GM19372 (cell line): ENCODE results near the gene CCDC33.

Experiments used
- ATAC-seq: cut with Tn5 transposase; IDR thresholded peaks from one replicate; pipeline ENCODE4 v1.9.1; 2021; ENCODE audit warnings: mild to moderate bottlenecking, low read depth, moderate library complexity; ENCODE audit not compliant: unreplicated experiment

CCDC33 gene

DNA sequence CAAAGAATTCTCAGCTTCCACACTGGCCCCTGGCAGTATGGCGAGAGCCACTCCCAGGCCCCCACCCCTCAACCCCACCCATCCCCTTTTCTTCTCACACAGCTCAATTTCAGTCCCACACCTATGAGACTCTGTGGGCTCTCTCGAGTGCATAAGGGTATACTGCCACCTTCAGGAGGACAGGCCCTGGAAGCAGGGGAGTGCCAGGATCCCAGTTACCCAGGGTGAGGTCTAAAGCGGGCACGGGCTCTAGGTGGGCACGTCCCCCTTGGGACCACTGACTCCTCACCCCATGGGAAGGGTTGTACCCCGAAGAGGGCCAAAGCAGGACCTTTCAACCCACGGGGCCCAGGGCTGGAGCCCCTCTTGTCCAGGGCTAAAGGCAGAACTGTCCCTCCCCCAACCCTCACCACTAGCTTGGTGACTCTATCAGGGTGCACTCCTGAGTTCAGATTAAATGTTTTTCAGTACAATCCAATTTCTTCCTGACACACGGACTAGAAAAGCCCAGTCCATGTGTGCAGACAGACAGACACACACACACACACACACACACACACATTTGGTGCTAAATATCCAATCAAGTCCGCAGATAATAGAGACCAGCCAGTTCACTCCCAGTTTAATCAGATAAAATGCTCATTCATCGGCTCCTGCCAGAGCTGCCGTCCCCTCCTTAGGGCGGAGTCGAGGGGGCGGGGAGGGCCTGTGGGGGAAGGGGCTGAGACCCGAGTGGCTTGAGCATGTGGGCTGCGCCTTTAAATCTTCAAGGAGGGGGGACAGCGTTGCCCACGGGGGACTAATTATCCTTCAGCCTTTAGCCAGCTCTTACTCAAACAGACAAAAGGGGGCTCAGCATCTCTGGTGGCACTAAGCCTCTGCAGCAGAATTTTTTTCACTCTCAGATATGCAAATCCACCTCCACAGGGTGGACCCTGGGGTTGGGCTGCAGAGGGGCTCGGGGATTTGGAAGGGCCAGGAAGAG lies 72.0 kb downstream of the CCDC33 start:
- ATAC-seq: no peak

DNA sequence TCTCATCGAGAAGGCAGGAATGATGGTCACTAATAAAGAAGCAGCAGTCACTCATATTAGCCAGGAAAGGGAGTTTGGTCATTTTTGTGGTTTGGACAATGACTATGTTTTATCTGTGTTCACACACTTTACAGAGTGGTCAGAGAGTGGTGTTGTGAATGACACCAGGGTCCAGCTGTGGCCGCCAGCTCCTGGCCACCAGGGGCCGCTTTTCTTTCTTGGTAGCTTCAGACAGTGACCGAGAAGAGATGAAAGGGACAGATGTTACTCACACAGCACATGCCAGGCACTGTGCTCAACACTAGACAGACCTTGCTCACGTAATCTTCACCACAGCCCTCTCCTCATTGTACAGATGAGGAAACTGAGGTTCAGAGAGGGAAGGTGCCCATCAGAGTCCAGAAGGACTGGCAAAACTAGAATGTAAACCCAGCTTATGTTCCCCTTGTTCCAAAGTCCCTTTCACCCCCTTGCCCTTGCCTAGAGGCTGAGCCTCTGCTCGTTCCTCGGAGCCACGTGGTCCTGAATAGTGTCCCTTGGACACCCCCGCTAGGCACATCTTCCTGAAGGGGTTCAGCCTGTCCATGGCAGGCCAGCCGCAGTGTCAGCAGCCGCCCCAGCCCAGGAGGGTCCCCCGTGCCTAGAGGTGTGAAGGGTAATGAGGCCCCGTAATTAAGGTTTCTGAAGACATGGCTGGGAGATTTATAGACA lies 75.8 kb downstream of the CCDC33 start:
- no peak for ATAC-seq

DNA sequence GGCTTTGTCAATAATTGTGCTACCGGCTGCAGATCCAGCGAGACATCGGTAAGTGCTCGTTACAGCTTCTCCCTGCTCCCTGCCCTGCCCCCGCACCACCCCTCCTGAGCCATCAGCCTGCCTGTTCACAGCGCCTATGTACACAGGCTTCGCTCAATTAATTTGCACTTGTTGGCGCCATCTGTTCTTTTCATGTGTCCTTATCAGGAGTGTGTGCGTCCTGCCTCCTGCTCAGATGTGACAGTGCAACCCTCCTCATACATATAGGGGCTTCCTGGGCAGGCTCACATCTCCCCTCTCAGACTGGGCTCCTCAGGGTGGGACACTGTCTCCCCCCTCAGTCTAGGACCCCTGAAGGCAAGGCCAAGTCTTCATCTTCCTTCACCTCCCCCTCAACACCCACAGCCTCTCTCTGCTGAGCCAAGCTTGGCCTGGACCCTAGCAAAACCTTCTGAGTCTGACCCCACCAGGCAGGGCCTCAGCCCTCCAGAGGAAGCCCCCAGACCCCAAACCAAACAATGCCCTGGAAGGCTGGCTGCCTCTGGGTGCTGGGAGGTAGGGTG lies 76.4 kb downstream of the CCDC33 start:
- no peak for ATAC-seq

DNA sequence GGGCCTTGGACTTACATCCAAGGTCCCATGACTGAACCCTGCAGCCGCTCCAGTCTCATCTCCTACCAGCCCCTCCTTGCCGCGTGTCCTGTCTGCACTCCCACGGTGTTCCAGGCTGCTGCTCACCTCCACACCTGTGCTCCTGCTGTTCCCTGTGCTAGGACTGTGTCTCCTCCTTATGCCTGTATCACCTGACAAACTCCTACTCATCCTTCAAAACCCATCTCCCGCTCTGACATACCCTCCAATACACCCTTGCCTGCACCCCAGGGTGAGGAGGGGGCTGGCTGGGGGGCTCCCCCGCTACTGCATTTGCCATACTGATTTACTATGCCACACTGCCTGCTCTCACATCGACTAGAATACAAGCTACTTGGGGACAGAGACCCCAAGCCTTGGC lies 77.8 kb downstream of the CCDC33 start:
- ATAC-seq: no peak

DNA sequence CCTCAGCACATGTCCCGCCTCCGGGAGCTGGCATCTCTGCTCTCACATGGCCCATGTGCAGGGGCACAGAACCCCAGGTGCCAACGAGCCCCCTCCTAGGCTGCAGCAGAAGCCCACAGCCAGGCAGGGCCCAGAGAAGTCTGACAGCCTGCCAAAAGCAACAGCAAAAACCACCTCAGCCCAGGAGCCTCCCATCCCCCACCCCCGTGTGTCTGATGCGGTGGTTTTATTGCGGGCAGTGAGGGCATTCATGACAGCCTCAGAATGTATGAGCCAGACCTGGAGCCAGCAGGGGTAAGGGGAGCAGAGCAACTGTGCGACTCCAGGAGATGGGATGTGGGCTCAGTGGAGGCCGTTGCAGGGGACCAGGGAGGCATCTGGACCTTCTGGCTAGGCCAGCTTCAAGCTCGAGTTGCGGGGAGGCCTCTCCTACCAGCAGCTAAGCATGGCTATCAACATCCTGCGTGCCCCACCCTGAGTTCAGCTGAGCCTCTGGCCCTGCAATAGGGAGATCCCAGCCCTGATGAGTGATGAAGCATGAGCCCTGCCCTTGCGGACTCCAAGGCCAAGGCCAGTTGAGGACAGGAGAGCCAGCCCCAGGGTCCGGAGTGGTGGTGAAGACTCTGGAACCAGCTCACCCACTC lies 78.8 kb downstream of the CCDC33 start:
- no peak for ATAC-seq

DNA sequence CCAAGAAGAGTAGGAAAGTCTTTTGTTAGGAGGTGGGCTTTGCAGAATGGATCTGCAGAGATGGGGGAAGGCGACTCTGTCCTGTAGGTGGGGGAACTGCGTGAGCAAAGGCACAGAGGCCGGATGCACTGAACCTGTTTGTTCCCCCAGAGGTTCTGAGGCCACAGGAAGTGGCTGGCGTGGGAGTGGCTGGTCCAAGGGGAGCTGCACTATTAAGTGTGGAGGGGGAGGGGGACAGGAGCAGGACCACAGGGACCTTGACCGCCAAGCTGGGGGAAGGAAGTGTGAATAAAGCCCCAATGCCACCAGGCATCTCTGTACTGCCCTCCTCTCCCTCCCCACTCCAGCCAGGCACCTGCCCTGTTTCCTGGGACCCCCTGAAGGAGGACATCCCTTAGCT lies 79.5 kb downstream of the CCDC33 start:
- ATAC-seq: peak; percentile 73

DNA sequence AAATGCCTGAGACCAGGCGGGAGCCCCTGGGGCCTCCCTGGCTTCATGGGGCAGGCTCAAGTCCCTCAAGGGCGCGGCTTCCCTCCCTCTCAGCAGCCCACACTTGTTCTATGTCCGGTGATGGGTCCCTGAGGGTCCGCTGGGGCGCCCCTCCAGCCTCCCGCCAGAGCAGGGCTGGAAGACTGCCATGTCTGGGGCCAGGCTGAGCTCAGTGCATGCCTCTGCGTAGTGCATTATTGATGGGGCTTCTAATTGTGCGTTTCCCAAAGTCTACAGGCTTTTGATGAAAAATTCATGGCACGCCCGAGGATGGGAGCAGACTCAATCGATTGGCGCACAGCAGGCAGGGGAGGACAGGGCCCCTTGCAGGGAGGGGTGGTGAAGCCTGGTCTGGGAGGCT lies 80.0 kb downstream of the CCDC33 start:
- no peak for ATAC-seq

DNA sequence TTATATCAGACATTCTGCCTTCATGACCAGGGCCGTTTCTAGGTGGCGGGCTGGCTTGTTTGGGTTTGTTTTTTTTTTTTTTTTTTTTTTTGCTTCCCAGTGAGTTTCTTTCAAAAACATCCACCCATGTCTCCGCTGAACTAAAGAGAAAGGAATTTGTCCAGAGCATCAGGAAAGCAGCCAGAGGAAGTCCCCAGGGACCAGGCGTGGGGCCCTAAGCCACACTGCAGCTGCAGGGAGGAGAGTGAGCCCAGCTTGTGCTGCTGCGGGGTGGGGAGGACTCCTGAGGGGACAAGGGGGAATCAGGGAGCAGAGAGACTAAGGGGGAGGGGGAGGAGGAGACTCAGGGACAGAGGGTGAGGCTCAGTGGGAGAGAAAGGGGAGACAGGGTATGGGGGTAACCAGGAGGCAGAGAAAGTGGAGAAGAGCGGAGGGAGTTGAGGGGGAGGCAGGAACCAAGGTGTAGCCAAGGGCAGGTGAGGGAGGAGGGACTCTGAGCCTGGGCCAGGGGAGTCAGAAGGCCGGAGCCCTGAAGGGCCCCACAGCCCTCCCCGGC lies 81.8 kb downstream of the CCDC33 start:
- no peak for ATAC-seq

DNA sequence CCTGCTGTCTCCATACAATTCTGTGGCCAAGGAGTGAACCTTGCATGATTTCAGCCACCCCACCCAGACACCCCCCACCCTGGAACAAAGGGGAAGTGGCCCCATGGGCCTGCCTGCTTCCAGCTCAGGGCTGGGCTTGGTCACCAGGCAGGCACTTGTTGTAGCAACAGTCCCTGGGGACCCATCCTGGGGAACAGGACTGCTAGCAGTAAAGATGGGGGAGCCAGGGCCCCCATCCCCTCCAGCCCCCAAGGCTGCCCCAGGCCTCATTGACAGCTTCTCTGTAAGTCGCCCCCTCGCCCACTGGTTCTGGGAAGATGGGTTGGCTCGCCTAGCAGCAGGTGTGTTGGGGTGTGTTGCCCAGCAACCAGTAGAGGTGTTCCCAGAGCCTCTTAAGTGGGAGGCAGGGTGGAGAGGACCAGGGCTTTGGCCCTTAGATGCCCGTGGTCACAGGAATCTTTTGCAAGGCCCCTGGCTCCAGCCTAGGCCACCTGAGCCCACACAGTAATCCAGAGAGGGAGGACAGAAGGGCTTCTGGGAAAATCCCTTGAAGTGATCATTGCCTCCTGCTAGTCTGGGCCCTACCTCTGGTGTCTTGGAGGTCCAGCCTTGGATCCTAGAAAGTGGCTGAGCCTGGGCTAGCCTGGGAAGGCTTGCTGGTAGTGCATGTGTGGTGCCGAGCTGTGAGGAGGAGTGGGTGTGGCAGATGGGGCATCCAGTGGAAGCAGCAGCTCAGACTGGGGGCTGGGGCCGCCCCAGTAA lies 82.4 kb downstream of the CCDC33 start:
- ATAC-seq: no peak

DNA sequence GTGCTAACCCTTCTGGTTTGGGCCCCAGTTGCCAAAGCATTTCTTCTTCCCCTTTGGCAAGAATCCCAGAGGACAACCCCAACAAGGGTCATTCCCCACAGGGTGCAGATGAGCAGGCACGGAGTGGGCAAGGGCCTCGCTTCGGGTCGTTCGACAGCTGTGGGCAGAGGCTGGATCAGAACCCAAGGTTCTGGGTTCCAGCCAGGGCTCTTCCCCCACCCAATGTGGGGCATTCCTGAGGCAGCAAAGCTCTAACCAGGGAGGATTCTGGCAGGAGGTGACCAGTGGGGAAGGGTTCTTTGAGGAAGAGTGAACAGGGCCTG lies 83.0 kb downstream of the CCDC33 start:
- ATAC-seq: no peak

DNA sequence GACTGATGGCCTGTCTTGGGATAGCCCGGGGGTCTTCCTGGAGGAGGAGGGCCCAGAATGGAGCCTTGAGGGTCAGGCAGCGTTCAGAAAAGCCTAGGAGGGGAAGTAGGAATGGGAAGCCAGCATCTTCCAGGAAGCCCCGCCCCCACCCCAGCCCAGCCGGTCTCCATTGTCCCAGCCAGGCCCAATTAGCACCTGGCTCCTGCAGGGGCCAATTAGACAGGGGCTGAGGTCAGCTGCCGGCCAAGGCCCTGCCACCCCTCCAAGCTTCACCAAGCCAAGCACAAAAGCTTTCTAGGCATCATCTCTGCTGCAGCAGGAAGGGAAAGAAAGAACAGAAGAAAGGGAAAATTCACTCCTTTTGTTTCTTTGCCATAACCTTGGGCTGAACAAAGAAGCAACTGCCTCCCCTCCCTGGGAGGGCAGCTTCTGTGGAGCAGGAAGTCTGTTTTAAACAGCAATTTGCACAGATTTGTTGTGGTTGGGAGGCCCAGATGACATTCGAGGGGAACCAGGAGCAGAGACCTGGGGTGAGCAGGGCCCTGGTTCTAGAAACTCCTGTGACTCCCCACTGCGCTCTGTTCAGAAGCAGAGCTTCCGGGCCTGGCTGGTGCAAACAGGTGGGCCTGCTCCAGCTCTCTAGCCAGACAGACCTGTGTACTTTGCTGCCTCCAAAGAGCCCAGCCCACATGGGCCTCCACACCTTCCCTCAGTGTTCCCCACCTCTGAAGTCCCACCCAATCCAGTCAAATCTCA lies 83.6 kb downstream of the CCDC33 start:
- no peak for ATAC-seq

DNA sequence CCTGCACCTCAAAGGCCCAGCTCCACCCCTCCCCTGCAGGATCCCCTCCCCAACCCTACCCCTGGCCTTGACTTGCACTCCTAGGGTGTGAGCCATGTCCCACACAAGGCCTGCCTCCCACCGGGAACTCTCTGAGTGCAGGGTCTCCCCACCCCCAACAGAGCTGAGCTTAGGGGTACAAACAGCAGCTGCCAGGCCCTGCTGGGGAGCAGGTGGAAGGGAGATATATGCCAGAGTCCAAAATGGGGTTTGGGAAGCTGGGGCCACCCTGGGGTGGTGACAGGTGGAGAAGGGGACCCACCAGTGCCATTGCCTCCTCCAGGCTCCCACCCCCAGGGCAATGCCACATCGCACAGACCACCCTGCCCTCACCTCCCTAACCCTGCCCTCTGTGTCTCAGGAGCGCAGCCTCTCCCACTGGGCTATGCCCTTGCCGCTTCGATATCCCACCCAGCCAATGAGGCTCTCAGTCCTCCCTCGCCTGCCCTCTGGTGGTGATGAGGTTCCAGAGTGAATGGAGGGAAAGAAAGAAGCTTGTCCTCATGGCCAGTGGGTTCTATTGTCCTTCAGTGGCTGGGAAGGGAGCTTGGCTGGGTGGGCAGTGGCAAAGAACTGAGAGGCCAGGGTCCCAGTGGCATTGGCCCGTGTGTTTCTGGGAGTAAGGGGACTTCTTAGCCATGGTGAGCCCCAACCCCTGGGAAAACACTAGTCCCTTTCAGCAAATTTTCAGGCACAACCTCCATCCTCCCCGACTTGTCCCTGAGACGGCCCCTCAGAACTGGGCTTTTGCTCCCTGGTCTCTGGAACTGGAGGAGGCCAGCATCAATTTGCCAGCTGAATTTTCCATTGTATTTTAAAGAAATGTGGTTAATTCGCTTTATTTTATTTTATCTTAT lies 84.5 kb downstream of the CCDC33 start:
- ATAC-seq: no peak

DNA sequence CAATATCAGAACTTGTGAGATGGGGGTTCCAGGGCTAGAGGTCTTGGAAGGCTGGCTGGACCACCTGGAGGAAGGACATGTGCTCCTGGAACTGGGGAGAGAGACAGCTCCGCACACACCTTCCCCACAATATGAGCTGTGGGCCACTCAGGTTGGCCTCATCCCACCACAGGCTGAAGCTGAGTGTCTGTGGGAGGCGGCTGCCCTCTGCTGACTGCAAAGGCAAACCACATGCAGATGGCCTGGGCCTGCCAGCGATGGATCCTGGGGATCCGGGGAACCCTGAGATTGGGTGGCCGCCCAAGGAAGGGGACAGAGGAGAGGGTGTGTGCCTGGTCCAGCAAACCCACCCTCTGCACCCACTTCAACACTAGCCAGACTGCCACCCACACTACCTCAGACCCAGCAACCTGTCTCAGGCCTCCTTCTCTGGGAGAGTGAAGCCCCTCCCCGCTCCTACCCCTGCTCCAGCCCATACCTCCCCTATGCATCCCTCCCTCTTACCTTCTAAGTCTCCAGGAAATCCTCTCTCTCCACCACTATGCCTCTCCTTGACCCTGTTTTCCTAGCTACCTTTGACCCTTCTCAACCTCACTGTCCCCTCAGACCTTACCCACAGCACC lies 86.5 kb downstream of the CCDC33 start:
- ATAC-seq: no peak

DNA sequence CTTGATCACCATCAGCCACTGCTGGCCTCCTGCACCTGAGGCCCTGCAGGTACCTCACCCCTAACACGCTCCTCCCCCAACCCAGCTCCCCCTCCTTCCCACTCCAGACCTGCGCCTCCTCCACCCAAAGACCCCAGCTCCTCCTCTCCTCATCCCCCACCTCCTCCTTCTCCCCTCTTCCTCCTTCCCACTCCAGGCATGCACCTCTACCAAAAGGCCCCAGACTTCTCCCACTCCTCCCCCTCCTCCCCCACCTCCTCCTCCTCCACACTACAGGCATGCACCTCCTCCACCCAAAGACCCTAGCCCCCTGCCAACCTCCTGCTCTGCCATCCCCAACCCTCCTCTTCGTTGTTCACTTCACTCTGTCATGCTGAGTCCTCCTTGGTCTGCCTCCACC lies 88.6 kb downstream of the CCDC33 start:
- ATAC-seq: no peak

DNA sequence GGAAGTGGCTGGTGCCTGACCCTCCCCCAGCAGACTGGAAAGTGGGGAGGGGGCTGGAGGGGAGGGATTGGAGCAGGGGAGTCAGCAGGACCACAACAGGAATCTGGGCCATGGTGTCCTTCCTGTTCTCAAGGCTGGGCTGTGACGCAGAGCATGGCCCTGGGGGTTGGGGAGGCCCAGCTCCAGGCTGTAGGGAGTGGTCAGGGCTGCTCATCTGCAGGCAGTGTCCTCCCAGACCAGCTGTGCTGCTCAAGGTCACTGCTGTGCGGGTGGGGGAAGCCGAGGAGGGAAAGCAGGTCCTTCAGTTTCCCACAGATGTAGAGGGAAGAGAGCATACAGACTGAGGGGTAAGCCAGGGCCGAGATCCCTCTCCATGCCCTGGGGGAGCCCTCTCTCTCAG lies 90.6 kb downstream of the CCDC33 start:
- no peak for ATAC-seq

DNA sequence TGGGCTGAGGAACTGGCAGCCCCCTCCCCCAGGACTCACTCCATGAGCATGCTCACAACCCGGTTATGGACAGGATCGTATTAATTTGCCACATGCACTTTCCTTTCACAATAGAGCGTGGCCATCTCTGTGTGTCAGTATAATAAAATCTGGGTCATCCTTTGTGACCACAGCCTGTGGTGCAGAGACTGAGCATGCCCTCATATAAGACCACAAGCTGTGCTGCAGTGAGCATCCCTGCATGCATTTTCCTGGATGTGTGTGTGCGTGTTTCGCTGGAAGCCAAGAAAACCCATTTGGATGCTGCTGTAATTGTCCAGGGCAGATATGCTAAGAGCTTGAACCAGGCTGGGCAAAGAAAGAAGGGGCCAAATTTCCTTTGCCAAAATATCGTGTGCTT lies 91.6 kb downstream of the CCDC33 start:
- ATAC-seq: no peak

DNA sequence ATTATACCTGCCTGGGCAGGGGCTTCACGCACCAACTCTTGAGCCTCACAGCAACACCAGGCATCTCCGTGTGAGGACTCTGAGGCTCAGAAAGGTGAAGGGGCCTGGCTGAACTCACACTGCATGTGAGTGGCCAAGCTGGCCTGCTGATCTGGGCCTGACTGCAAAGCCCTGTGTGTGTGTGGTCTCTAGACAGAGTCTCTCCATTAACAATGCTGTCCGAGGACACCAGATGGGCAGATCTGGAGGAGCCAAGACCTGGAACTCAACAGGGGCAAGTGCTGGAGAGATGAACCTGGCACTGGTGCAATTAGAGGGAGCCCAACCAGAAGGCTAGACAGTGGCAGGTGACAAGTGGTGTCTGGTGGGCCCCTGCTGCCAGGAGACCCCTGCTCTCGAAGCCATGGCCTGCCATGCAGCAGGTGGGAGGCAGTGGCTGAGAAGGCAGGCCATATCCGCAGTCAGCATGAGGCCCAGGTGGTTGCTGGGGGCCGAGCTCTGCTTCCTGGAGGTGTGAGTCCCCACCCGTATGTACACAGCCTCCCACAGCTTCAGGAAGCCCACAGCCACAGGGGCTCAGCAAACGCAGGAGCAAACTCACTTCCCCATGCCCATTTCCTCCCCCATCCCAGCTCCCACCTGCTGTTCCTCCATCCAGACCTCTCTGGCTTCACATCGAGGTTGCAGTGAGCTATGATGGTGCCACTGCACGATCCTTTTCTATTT lies 92.4 kb downstream of the CCDC33 start:
- no peak for ATAC-seq
